Vagina (tissue), 2 donors: ENCODE results near the gene BCL11A.

ENCODE experiments used
- CTCF ChIP-seq, 3 experiments: fragments of 450-650 bp in 2 of 3; fragments of 200-600 bp in 1 of 3; sonication (generic) in 1 of 3; IDR thresholded peaks; one replicate each; pipeline ENCODE4 v1.5.1; 2017 to 2019; ENCODE audit warnings: antibody characterized with exemption in 3 of 3, mild to moderate bottlenecking in 2 of 3, moderate library complexity in 2 of 3
- POLR2A ChIP-seq, 2 donors: fragments of 450-650 bp; IDR thresholded peaks; one replicate each; pipeline ENCODE4 v1.6.1; 2017; ENCODE audit warnings: antibody characterized with exemption in 2 of 2, mild to moderate bottlenecking in 2 of 2, moderate library complexity in 2 of 2
- POLR2AphosphoS5 ChIP-seq, 2 donors: sonication (generic); formaldehyde crosslinking; IDR thresholded peaks; one replicate each; pipeline ENCODE4 v1.9.0; 2017; ENCODE audit warnings: antibody characterized with exemption in 2 of 2, mild to moderate bottlenecking in 2 of 2, low read depth in 1 of 2; ENCODE audit not compliant: insufficient read depth in 1 of 2

DNA sequence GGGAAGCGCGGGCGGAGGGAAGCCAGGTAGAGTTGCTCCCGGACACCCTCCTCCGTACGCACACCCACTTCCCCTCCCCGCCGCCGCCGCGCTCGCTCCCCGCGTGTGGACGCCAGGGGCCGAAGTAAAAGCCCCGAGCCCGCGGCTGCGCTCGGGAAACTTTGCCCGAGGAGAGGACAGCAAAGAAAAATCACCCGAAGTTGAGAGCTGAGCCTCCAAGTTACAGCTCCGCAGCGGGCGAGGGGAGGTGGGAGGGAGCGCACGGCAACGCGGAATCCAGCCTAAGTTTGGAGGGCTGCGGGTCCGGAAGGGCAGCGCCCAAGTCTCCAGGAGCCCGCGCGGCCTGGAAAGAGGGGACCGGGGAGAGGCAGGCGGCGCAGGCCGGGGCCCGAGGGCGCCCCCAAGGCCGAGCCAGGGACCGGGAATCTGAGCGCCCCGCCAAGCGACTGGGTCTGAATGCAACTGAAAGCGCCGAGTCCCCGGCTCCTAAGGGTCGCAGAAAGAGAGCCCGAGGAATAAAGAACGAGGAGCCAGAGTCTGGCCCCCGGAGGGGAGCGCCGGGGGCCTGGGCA is 706 bp upstream of the BCL11A start:
- TF ChIP-seq CTCF (IDR thresholded peaks at IDR 0.05) (no peak), POLR2AphosphoS5 (IDR thresholded peaks at IDR 0.05; ENCODE audit: insufficient read depth in 1 of 2, low read depth in 1 of 2) (no peak), POLR2A (IDR thresholded peaks at IDR 0.05) (no peak)
